WTC11 (cell line): ENCODE data around the gene RAB4A. TPM values are rescaled to one million over a fixed set of nuclear protein-coding genes. Genes with fewer than 3 reads are reported as not detected.
"Not testable (repeated sequence)": the region's sequence is repeated elsewhere in the genome, so short reads cannot be mapped to it uniquely, and the experiment has no call there.

Source experiments
- ATAC-seq: fragments of 200-7000 bp; cut with Tn5 transposase; 2 replicates; pipeline ENCODE4 v1.10.0; 2021; ENCODE audit warnings: mild to moderate bottlenecking, moderate library complexity
- CTCF ChIA-PET: fragments of 300-600 bp; sonication (Branson Sonifier 250); formaldehyde crosslinking; loops from one replicate; lab custom pipeline; 2021; ENCODE audit warnings: antibody characterized with exemption; lab: Charles Lee
- POLR2A ChIA-PET: fragments of 350-600 bp; sonication (Branson Sonifier 250); formaldehyde crosslinking; loops from one replicate; lab custom pipeline; 2021; ENCODE audit warnings: antibody characterized with exemption; lab: Charles Lee
- DNase-seq: peaks from one replicate; pipeline ENCODE4 v3.0.0; 2021; ENCODE audit warnings: low spot score
- H3K27ac Mint-ChIP-seq: 2 replicates; pipeline ENCODE4 v1.8.0; 2021; ENCODE audit warnings: mixed read lengths
- H3K27me3 Mint-ChIP-seq: 2 replicates; pipeline ENCODE4 v1.8.0; 2021; ENCODE audit warnings: low read depth, mild to moderate bottlenecking, moderate library complexity, mixed read lengths
- H3K36me3 Mint-ChIP-seq: 2 replicates; pipeline ENCODE4 v1.8.0; 2021; ENCODE audit warnings: mixed read lengths
- H3K4me1 Mint-ChIP-seq: 2 replicates; pipeline ENCODE4 v1.8.0; 2022; ENCODE audit warnings: mixed read lengths
- H3K4me3 Mint-ChIP-seq: 2 replicates; pipeline ENCODE4 v1.8.0; 2021; ENCODE audit warnings: mild to moderate bottlenecking, moderate library complexity, mixed read lengths
- H3K9me3 Mint-ChIP-seq: 2 replicates; pipeline ENCODE4 v1.8.0; 2021; ENCODE audit warnings: mixed read lengths
- ARID4B ChIP-seq: sonication (generic); formaldehyde crosslinking; IDR thresholded peaks from 2 replicates; pipeline ENCODE4 v1.8.0; 2023; ENCODE audit warnings: missing genetic modification reagents, mild to moderate bottlenecking, borderline replicate concordance
- ATF1 ChIP-seq: sonication (generic); formaldehyde crosslinking; IDR thresholded peaks from 2 replicates; pipeline ENCODE4 v1.8.1; 2023; ENCODE audit warnings: mild to moderate bottlenecking, moderate library complexity, missing genetic modification reagents
- CREB1 ChIP-seq: sonication (generic); formaldehyde crosslinking; IDR thresholded peaks from 2 replicates; pipeline ENCODE4 v1.8.0; 2023; ENCODE audit warnings: mild to moderate bottlenecking, missing genetic modification reagents
- GRHL2 ChIP-seq: fragments of 250-450 bp; sonication (Bioruptor Pico); IDR thresholded peaks from 2 replicates; pipeline ENCODE4 v1.8.0; 2022; ENCODE audit warnings: mild to moderate bottlenecking, moderate library complexity; ENCODE audit not compliant: insufficient replicate concordance, severe bottlenecking
- JAZF1 ChIP-seq: fragments of 250-450 bp; sonication (Bioruptor Pico); IDR thresholded peaks from 2 replicates; pipeline ENCODE4 v1.9.0; 2021; ENCODE audit warnings: moderate library complexity, mild to moderate bottlenecking, inconsistent platforms
- MXD4 ChIP-seq: fragments of 250-450 bp; sonication (Bioruptor Pico); IDR thresholded peaks from 2 replicates; pipeline ENCODE4 v1.8.0; 2021; ENCODE audit warnings: mild to moderate bottlenecking, moderate library complexity, borderline replicate concordance
- NR2C2 ChIP-seq: sonication (generic); formaldehyde crosslinking; IDR thresholded peaks from 2 replicates; pipeline ENCODE4 v1.8.0; 2022; ENCODE audit warnings: mild to moderate bottlenecking, missing genetic modification reagents
- RORB ChIP-seq: fragments of 250-450 bp; sonication (Bioruptor Pico); IDR thresholded peaks from 2 replicates; pipeline ENCODE4 v1.9.0; 2021; ENCODE audit warnings: mild to moderate bottlenecking
- ZNF121 ChIP-seq: sonication (generic); formaldehyde crosslinking; IDR thresholded peaks from 2 replicates; pipeline ENCODE4 v1.8.0; 2023; ENCODE audit warnings: missing genetic modification reagents
- ZNF138 ChIP-seq: sonication (generic); formaldehyde crosslinking; conservative IDR thresholded peaks from 2 replicates; pipeline ENCODE4 v1.8.1; 2022; ENCODE audit warnings: mild to moderate bottlenecking, moderate library complexity, missing genetic modification reagents
- ZNF232 ChIP-seq: sonication (generic); formaldehyde crosslinking; IDR thresholded peaks from 2 replicates; pipeline ENCODE4 v1.8.0; 2022; ENCODE audit warnings: mild to moderate bottlenecking, missing genetic modification reagents
- ZNF317 ChIP-seq: sonication (generic); formaldehyde crosslinking; IDR thresholded peaks from 2 replicates; pipeline ENCODE4 v1.8.1; 2023; ENCODE audit warnings: low read depth, mild to moderate bottlenecking, moderate library complexity, missing genetic modification reagents, borderline replicate concordance
- total RNA-seq: library from RNA; stranded (reverse); gene quantifications from 3 replicates; pipeline ENCODE4 v1.2.3, GENCODE V29; 2021
- TF ChIP-seq, protein P1 (sequence below): sonication (generic); formaldehyde crosslinking; IDR thresholded peaks from 2 replicates; pipeline ENCODE4 v1.8.1; 2023; ENCODE audit warnings: mild to moderate bottlenecking, missing genetic modification reagents, moderate library complexity

The RAB4A gene
- total RNA-seq, 1 experiment from 2014 or later, result 67.9 TPM

GRCh38 chr1:229287267-229287666 is 16.4 kb downstream of the RAB4A start:
- TF ChIP-seq ZNF138 (CRISPR knock-in tag) (no peak), JAZF1 (CRISPR knock-in tag) (no peak), MXD4 (no peak), ZNF232 (no peak), GRHL2 (no peak), ZNF121 (CRISPR knock-in tag) (no peak), ARID4B (CRISPR knock-in tag) (no peak), NR2C2 (no peak), ZNF317 (no peak), RORB (CRISPR knock-in tag) (no peak), CREB1 (no peak)
- TF ChIP-seq, protein P1, sequence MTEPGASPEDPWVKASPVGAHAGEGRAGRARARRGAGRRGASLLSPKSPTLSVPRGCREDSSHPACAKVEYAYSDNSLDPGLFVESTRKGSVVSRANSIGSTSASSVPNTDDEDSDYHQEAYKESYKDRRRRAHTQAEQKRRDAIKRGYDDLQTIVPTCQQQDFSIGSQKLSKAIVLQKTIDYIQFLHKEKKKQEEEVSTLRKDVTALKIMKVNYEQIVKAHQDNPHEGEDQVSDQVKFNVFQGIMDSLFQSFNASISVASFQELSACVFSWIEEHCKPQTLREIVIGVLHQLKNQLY (CRISPR knock-in tag), result no peak
- TF ChIP-seq, all 79 proteins: peak for 0
- CTCF ChIA-PET, result no interaction called here
- ATAC-seq, result no peak

GRCh38 chr1:229288516-229288915 is 17.6 kb downstream of the RAB4A start:
- Mint-ChIP-seq H3K9me3 (peaks cover 11% of the 10 kb centered on the region), H3K27me3 (no peaks in the 10 kb centered on the region), H3K36me3 (peaks cover 20% of the 10 kb centered on the region), H3K4me1 (peaks cover 24% of the 10 kb centered on the region), H3K27ac (no peak overlapping the region), H3K4me3 (no peak overlapping the region)
- no peak for TF ChIP-seq ATF1 (CRISPR knock-in tag)
- TF ChIP-seq ARID4B (CRISPR knock-in tag), result no peak
- CTCF ChIA-PET, result no interaction called here
- no peak for DNase-seq
- POLR2A ChIA-PET, result interaction anchor here (0.6 kb wide), 1 partner anchor 279 kb away, joined by 5 read pairs; no protein-coding TSS in a partner anchor
- ATAC-seq, result no peak

More at GRCh38 chr1:229287267-229287666, 16.4 kb downstream of the RAB4A start:
- 0 out of 2 replicates have a peak overlapping the region, but pooled peaks have one; percentile 0 for H3K27ac Mint-ChIP-seq
- H3K9me3 Mint-ChIP-seq, result peaks cover 11% of the 10 kb centered on the region
- no peaks in the 10 kb centered on the region for H3K27me3 Mint-ChIP-seq
- no peak for DNase-seq
- H3K4me1 Mint-ChIP-seq, result peaks cover 24% of the 10 kb centered on the region
- no peak overlapping the region for H3K4me3 Mint-ChIP-seq
- POLR2A ChIA-PET, result no interaction called here
- H3K36me3 Mint-ChIP-seq, result peaks cover 20% of the 10 kb centered on the region

DNA sequence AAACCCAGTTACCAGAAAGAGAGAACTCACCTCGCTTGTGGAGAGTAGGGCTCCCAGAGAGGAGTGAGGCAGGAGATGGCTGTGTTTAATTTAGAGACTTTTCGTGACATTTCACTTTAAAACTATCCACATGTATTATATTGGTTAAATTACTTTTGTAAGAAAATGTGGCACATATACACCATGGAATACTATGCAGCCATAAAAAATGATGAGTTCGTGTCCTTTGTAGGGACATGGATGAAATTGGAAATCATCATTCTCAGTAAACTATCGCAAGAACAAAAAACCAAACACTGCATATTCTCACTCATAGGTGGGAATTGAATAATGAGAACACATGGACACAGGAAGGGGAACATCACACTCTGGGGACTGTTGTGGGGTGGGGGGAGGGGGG is 20.8 kb downstream of the RAB4A start:
- CTCF ChIA-PET, result interaction anchor here (0.6 kb wide), 1 partner anchor 190 kb away, joined by 3 read pairs; no protein-coding TSS in a partner anchor
- POLR2A ChIA-PET, ATAC-seq: not testable (repeated sequence)

More for the DNA sequence above, 20.8 kb downstream of the RAB4A start:
- H3K4me1 Mint-ChIP-seq, H3K27me3 Mint-ChIP-seq, DNase-seq, H3K27ac Mint-ChIP-seq, H3K4me3 Mint-ChIP-seq: not testable (repeated sequence)
- Mint-ChIP-seq H3K36me3 (peaks cover 20% of the 10 kb centered on the region), H3K9me3 (peaks cover 11% of the 10 kb centered on the region)
